Loucy (cell line): ENCODE measurements around the gene SFXN3.

Experiments used
- EZH2phosphoT487 ChIP-seq: fragments of 200-600 bp; IDR thresholded peaks from 2 replicates; pipeline ENCODE4 v1.6.1; 2018; ENCODE audit warnings: antibody characterized with exemption, mild to moderate bottlenecking, moderate library complexity, borderline replicate concordance
- TF ChIP-seq, protein P1 (sequence below): fragments of 200-600 bp; sonication (generic); conservative IDR thresholded peaks from 2 replicates; pipeline ENCODE4 v1.5.1; 2014; ENCODE audit warnings: mild to moderate bottlenecking, antibody characterized with exemption, low read length

DNA sequence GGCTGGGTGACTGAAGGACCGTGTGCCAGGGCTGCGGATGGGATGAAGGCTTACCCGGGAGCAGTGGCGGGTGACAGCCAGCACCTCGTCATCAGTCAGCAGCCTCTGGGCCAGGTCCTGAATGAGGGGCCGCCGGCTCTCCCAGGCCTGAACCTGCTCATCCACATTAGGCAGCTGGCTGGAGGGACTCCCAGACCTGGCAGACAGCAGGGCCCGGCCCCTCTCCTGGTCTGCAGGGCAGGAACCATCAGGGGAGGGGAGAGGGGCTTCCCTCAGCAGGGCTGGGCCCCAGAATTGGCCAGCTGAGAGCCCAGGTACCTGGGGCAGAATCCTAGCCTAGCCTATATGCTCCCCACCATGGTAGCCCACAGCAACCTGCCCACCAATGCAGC, 15.5 kb upstream of the SFXN3 start:
- TF ChIP-seq, protein P1, sequence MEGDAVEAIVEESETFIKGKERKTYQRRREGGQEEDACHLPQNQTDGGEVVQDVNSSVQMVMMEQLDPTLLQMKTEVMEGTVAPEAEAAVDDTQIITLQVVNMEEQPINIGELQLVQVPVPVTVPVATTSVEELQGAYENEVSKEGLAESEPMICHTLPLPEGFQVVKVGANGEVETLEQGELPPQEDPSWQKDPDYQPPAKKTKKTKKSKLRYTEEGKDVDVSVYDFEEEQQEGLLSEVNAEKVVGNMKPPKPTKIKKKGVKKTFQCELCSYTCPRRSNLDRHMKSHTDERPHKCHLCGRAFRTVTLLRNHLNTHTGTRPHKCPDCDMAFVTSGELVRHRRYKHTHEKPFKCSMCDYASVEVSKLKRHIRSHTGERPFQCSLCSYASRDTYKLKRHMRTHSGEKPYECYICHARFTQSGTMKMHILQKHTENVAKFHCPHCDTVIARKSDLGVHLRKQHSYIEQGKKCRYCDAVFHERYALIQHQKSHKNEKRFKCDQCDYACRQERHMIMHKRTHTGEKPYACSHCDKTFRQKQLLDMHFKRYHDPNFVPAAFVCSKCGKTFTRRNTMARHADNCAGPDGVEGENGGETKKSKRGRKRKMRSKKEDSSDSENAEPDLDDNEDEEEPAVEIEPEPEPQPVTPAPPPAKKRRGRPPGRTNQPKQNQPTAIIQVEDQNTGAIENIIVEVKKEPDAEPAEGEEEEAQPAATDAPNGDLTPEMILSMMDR, result no peak
- TF ChIP-seq EZH2phosphoT487, result no peak
